Esophagus squamous epithelium (tissue), 4 donors: ENCODE data around the gene TANGO2.

ENCODE experiments used
- POLR2A ChIP-seq, 4 donors: fragments of 450-650 bp; IDR thresholded peaks; one replicate each; pipeline ENCODE4 v1.6.1; 2017; ENCODE audit warnings: antibody characterized with exemption in 4 of 4, mild to moderate bottlenecking in 4 of 4, moderate library complexity in 3 of 4
- TF ChIP-seq, protein P1 (sequence below), 6 experiments: fragments of 450-650 bp in 4 of 6; fragments of 200-600 bp in 2 of 6; sonication (generic) in 2 of 6; IDR thresholded peaks; one replicate each; pipeline ENCODE4 v1.5.1; 2016 to 2019; ENCODE audit warnings: antibody characterized with exemption in 6 of 6, mild to moderate bottlenecking in 4 of 6, moderate library complexity in 4 of 6

DNA sequence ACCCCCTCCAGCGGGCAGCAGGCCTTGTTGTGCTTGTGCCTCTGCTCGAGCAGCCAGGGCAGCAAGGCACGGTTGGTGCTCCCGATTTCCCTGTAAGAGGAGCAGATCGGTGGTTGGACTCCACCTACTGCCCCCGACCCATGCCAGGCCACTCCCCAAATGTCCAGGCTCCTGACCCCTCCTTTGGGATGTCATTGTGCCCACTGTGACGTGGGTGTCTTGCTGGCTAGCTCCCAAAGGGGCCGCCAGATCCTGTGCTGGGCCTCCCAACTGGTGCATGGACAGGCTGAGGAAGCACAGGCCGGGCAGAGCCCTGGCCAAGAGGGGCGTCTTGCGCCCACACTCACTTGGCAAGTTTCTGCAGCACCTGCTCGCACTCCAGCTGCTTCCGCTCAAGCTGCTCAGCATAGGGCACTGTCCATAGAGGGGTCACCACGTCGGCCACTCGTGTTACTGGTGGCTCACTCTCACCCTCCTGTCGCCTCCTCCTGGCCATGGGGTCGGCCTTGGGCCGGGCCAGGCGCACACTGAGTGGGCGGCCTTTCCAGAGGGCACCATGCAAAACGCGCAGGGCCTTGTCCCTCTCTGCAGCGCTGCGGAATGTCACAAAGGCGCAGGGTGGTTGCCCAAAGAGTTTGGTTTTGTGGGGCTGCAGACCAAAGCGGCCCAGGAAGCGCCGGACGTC lies 94.9 kb downstream of the TANGO2 start, which contains the start of gene RANBP1:
- TF ChIP-seq, protein P1, sequence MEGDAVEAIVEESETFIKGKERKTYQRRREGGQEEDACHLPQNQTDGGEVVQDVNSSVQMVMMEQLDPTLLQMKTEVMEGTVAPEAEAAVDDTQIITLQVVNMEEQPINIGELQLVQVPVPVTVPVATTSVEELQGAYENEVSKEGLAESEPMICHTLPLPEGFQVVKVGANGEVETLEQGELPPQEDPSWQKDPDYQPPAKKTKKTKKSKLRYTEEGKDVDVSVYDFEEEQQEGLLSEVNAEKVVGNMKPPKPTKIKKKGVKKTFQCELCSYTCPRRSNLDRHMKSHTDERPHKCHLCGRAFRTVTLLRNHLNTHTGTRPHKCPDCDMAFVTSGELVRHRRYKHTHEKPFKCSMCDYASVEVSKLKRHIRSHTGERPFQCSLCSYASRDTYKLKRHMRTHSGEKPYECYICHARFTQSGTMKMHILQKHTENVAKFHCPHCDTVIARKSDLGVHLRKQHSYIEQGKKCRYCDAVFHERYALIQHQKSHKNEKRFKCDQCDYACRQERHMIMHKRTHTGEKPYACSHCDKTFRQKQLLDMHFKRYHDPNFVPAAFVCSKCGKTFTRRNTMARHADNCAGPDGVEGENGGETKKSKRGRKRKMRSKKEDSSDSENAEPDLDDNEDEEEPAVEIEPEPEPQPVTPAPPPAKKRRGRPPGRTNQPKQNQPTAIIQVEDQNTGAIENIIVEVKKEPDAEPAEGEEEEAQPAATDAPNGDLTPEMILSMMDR (IDR thresholded peaks at IDR 0.05): no peak
- TF ChIP-seq POLR2A (IDR thresholded peaks at IDR 0.05): no peak
